ENCODE measurements around the gene NEK10. TPM values are rescaled to one million over a fixed set of nuclear protein-coding genes. Genes with fewer than 3 reads are reported as not detected.

Gene NEK10
- total and polyA plus RNA-seq, 2 donors (not counting 3 experiments of a cell fraction or from before 2014, with no cell fraction given): 0.32 to 5.0 TPM

- Histone ChIP-seq H3K4me2 (ENCODE audit: insufficient read depth, low read length) (no peak overlapping the region), H2AFZ (ENCODE audit: low read depth, low read length) (no peak overlapping the region), H4K20me1 (replicated peaks; ENCODE audit: control insufficient read depth, extremely low read depth, insufficient read depth, low read length) (no peaks in the 10 kb centered on the region), H3K27me3 (ENCODE audit: control insufficient read depth in 2 of 2, insufficient read depth in 2 of 2, low read length in 2 of 2) (no peaks in the 10 kb centered on the region), H3K9ac (replicated peaks; ENCODE audit: extremely low read depth, insufficient read depth, low read length) (no peak overlapping the region), H3K9me3 (replicated peaks; ENCODE audit: control insufficient read depth, insufficient read depth, low read length) (no peaks in the 10 kb centered on the region), H3K27ac (ENCODE audit: insufficient read depth, low read depth, low read length) (no peak overlapping the region), H3K36me3 (ENCODE audit: control insufficient read depth in 2 of 2, extremely low read depth in 1 of 2, insufficient read depth in 2 of 2, low read length in 2 of 2) (no peaks in the 10 kb centered on the region), H3K79me2 (ENCODE audit: control insufficient read depth, insufficient read depth, low read length) (no peaks in the 10 kb centered on the region), H3K4me3 (replicated peaks in 1 of 3; ENCODE audit: insufficient read depth in 1 of 3, low read depth in 1 of 3, low read length in 3 of 3) (no peak overlapping the region), H3K9me1 (replicated peaks; ENCODE audit: control insufficient read depth, extremely low read depth, insufficient read depth, low read length) (no peaks in the 10 kb centered on the region), H3K4me1 (ENCODE audit: control insufficient read depth, extremely low read depth, insufficient read depth, low read length) (peaks cover 5% of the 10 kb centered on the region)
- FAIRE-seq (no peak), DNase-seq (ENCODE audit: low read depth, low spot score) (no peak)
- no TSS peak for BruUV-seq (replicated peaks)
- ChIA-PET POLR2A (no interaction called here), CTCF (interaction anchor here (2.6 to 4.6 kb wide), 2 partner anchors 8 to 12 kb away, joined by 8 to 20 read pairs; no protein-coding TSS in a partner anchor)
- intact Hi-C loops (cut with micrococcal nuclease) (no loop called here), dilution Hi-C loops (cut with MboI; ENCODE audit: extremely low pct_ligation_motif_present, low sequenced_read_pairs) (no loop called here)
- TF ChIP-seq EZH2 (IDR thresholded peaks at IDR 0.05; ENCODE audit: borderline replicate concordance, low read depth, low read length, severe bottlenecking): no peak
- TF ChIP-seq GATA2 (IDR thresholded peaks at IDR 0.05; ENCODE audit: insufficient read depth, insufficient read length, low read depth, low read length): no peak
- TF ChIP-seq, protein P1, sequence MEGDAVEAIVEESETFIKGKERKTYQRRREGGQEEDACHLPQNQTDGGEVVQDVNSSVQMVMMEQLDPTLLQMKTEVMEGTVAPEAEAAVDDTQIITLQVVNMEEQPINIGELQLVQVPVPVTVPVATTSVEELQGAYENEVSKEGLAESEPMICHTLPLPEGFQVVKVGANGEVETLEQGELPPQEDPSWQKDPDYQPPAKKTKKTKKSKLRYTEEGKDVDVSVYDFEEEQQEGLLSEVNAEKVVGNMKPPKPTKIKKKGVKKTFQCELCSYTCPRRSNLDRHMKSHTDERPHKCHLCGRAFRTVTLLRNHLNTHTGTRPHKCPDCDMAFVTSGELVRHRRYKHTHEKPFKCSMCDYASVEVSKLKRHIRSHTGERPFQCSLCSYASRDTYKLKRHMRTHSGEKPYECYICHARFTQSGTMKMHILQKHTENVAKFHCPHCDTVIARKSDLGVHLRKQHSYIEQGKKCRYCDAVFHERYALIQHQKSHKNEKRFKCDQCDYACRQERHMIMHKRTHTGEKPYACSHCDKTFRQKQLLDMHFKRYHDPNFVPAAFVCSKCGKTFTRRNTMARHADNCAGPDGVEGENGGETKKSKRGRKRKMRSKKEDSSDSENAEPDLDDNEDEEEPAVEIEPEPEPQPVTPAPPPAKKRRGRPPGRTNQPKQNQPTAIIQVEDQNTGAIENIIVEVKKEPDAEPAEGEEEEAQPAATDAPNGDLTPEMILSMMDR (IDR thresholded peaks at IDR 0.05; ENCODE audit: extremely low read depth in 1 of 2, insufficient read depth in 1 of 2, low read depth in 1 of 2, low read length in 2 of 2): no peak
- TF ChIP-seq MYC (IDR thresholded peaks at IDR 0.05; ENCODE audit: low read depth, low read length): no peak
- no peak for TF ChIP-seq FOS (IDR thresholded peaks at IDR 0.05; ENCODE audit: borderline replicate concordance, insufficient read depth, low read length)
- no peak for TF ChIP-seq MAX (IDR thresholded peaks at IDR 0.05; ENCODE audit: insufficient read depth, insufficient read length)
- no peak for TF ChIP-seq POLR2A (IDR thresholded peaks at IDR 0.05; ENCODE audit: low read depth, low read length)
- TF ChIP-seq JUN (IDR thresholded peaks at IDR 0.05; ENCODE audit: borderline replicate concordance, insufficient read depth, insufficient read length, low read depth): no peak
- no peak for TF ChIP-seq POLR2AphosphoS5 (IDR thresholded peaks at IDR 0.05; ENCODE audit: insufficient read depth, low read depth, low read length)
Observed at GRCh38 chr3:27366062-27366591, 3.1 kb downstream of the NEK10 start.
